ENCODE data around the gene VPS51.
A peak's percentile ranks its signal among the peaks of the same experiment; 100 is the strongest.

Gene VPS51

DNA sequence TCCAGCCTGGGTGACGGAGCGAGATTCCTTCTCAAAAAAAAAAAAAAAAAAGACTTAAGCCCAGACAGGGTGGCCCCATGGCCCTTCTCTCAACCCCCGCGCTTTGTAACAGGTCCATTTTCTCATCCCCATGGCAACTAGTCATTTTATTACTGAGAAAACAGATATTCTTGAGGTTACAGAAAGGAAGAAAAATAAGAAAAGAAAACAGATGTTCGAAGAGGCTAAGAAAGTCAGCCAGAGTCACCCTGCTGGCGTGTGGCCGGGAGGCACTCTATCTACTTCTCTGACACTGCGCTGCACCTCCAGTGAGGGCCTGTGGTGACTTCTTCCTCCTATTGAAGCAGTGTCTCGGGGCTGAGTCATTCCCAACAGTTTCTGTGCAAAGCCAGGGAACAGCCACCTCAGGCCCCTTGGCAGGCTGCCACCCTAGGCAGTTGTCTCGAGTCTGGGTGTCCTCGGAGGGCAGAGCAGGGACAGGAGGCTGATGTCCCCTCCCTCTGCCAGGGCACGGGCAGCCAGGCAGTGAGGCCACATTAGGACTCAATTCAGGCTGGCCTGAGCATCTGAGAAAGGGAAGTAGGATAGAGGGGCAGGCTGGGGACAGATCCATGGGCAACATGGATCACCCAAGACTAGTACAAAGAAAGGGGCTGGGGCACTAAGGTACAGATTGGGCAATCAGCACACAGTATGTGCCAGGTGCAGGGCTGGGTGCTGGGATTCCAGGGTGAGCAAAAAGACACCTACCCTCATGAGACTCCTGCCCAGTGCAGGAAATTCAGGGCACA lies 54.7 kb downstream of the VPS51 start:
- no peak overlapping the region for H3K9ac ChIP-seq (ENCODE audit: low read length)
- H3K79me2 ChIP-seq (ENCODE audit: low read length), result no peaks in the 10 kb centered on the region
- no peaks in the 10 kb centered on the region for H3K9me3 ChIP-seq (ENCODE audit: insufficient read depth, low read length)
- peaks cover 29% of the 10 kb centered on the region for H3K4me1 ChIP-seq (ENCODE audit: low read length)
- peak overlapping the region; percentile 23; the same call in 1 of the 2 replicates for H2AFZ ChIP-seq (ENCODE audit: low read depth, low read length)
- no peak overlapping the region for H3K27ac ChIP-seq (ENCODE audit: low read length)
- no peak for TF ChIP-seq EZH2phosphoT487 (IDR thresholded peaks at IDR 0.05; ENCODE audit: low read depth)
- TF ChIP-seq, protein P1, sequence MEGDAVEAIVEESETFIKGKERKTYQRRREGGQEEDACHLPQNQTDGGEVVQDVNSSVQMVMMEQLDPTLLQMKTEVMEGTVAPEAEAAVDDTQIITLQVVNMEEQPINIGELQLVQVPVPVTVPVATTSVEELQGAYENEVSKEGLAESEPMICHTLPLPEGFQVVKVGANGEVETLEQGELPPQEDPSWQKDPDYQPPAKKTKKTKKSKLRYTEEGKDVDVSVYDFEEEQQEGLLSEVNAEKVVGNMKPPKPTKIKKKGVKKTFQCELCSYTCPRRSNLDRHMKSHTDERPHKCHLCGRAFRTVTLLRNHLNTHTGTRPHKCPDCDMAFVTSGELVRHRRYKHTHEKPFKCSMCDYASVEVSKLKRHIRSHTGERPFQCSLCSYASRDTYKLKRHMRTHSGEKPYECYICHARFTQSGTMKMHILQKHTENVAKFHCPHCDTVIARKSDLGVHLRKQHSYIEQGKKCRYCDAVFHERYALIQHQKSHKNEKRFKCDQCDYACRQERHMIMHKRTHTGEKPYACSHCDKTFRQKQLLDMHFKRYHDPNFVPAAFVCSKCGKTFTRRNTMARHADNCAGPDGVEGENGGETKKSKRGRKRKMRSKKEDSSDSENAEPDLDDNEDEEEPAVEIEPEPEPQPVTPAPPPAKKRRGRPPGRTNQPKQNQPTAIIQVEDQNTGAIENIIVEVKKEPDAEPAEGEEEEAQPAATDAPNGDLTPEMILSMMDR (IDR thresholded peaks at IDR 0.05; ENCODE audit: low read depth, low read length), result no peak
- H3K36me3 ChIP-seq (replicated peaks; ENCODE audit: low read depth, low read length), result no peaks in the 10 kb centered on the region
- H4K20me1 ChIP-seq (ENCODE audit: insufficient read depth, low read length), result no peaks in the 10 kb centered on the region
- no peak overlapping the region for H3K4me3 ChIP-seq (ENCODE audit: low read length)
- no peaks in the 10 kb centered on the region for H3K27me3 ChIP-seq (ENCODE audit: low read depth, low read length)
- H3K4me2 ChIP-seq (ENCODE audit: low read length), result peak overlapping the region; percentile 20; the same call in 1 of the 2 replicates

DNA sequence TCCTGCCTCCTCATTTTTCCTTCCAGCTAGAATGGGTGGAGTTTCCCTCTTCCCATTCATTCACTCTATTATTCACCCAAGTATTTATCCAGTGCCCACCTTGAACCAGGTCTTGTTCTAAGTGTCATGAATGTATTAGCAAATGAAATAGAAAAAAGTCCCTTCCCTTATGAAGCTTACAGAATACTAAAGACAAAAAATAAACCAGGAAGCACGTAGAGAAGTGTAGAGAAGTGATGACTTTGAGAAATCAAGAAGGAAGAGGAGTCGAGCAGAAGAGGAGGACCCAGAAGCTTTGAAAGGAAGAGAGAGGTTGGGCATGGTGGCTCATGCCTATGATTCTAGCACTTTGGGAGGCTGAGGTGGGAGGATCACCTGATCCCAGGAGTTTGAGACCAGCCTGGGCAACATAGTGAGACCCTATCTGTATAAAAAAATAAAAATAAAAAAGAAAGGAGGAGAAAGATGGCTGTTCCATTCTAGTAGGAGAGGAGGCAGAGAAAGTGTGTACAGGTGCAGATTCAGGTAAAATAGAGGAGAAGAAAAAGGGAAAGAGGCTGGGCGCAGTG lies 55.4 kb downstream of the VPS51 start:
- Histone ChIP-seq H3K4me3 (ENCODE audit: low read length) (no peak overlapping the region), H3K4me2 (ENCODE audit: low read length) (no peak overlapping the region), H3K27me3 (ENCODE audit: low read depth, low read length) (no peaks in the 10 kb centered on the region), H3K9ac (ENCODE audit: low read length) (no peak overlapping the region), H3K4me1 (ENCODE audit: low read length) (peaks cover 25% of the 10 kb centered on the region), H4K20me1 (ENCODE audit: insufficient read depth, low read length) (no peaks in the 10 kb centered on the region), H3K79me2 (ENCODE audit: low read length) (no peaks in the 10 kb centered on the region), H3K9me3 (ENCODE audit: insufficient read depth, low read length) (no peaks in the 10 kb centered on the region), H3K36me3 (replicated peaks; ENCODE audit: low read depth, low read length) (no peaks in the 10 kb centered on the region), H3K27ac (ENCODE audit: low read length) (no peak overlapping the region), H2AFZ (ENCODE audit: low read depth, low read length) (no peak overlapping the region)
- TF ChIP-seq, protein P1 (IDR thresholded peaks at IDR 0.05; ENCODE audit: low read depth, low read length), result no peak
- TF ChIP-seq EZH2phosphoT487 (IDR thresholded peaks at IDR 0.05; ENCODE audit: low read depth), result no peak

DNA sequence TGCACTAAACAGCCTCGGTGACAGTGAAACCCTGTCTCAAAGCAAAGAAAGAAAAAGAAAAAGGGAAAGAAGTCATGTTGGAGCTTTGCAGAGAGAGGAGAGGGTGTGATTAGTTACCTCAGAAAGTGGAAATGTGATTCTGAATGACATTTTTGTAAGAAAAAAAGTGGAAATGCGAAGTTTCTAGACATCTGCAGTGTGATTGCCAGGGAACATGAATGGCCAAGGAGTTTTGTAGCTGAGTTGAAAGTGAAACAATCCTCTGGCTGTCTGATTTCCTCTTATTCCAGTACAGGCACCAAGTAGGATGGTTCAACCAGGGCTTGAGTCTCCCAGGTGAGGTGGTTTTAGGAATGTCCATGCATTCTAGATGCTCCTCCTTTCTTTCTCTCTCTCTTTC lies 56.1 kb downstream of the VPS51 start:
- TF ChIP-seq, protein P1 (IDR thresholded peaks at IDR 0.05; ENCODE audit: low read depth, low read length), result no peak
- TF ChIP-seq EZH2phosphoT487 (IDR thresholded peaks at IDR 0.05; ENCODE audit: low read depth), result no peak
- Histone ChIP-seq H3K4me2 (ENCODE audit: low read length) (peak overlapping the region; percentile 31), H3K27ac (ENCODE audit: low read length) (no peak overlapping the region), H3K27me3 (ENCODE audit: low read depth, low read length) (no peaks in the 10 kb centered on the region), H3K79me2 (ENCODE audit: low read length) (no peaks in the 10 kb centered on the region), H3K9ac (ENCODE audit: low read length) (no peak overlapping the region), H3K4me3 (ENCODE audit: low read length) (no peak overlapping the region), H3K4me1 (ENCODE audit: low read length) (peaks cover 21% of the 10 kb centered on the region), H2AFZ (ENCODE audit: low read depth, low read length) (0 out of 2 replicates have a peak overlapping the region, but pooled peaks have one; percentile 2), H3K9me3 (ENCODE audit: insufficient read depth, low read length) (no peaks in the 10 kb centered on the region), H4K20me1 (ENCODE audit: insufficient read depth, low read length) (no peaks in the 10 kb centered on the region), H3K36me3 (replicated peaks; ENCODE audit: low read depth, low read length) (no peaks in the 10 kb centered on the region)

DNA sequence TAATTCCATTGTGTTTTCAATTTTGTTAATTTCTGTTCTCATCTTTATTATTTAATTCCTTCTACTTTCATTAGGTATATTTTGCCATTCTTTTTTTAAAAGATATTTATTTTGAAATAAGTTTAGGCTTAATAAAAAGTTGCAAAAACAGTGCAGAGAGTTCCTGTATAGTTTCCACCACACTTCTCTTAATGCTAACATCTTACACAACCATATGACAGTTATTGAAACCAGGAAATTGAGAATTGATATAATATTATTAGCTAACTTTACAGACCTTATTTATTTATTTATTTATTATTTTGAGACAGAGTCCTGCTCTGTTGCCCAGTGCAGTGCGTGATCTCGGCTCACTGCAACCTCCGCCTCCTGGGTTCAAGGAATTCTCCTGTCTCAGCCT lies 60.2 kb downstream of the VPS51 start:
- no peaks in the 10 kb centered on the region for H3K36me3 ChIP-seq (replicated peaks; ENCODE audit: low read depth, low read length)
- no peaks in the 10 kb centered on the region for H3K9me3 ChIP-seq (ENCODE audit: insufficient read depth, low read length)
- H3K27me3 ChIP-seq (ENCODE audit: low read depth, low read length), result no peaks in the 10 kb centered on the region
- TF ChIP-seq, protein P1 (IDR thresholded peaks at IDR 0.05; ENCODE audit: low read depth, low read length), result no peak
- TF ChIP-seq EZH2phosphoT487 (IDR thresholded peaks at IDR 0.05; ENCODE audit: low read depth), result no peak
- peaks cover 22% of the 10 kb centered on the region for H3K4me1 ChIP-seq (ENCODE audit: low read length)
- H2AFZ ChIP-seq (ENCODE audit: low read depth, low read length), result no peak overlapping the region
- H3K79me2 ChIP-seq (ENCODE audit: low read length), result no peaks in the 10 kb centered on the region
- no peak overlapping the region for H3K4me2 ChIP-seq (ENCODE audit: low read length)
- H4K20me1 ChIP-seq (ENCODE audit: insufficient read depth, low read length), result no peaks in the 10 kb centered on the region
- no peak overlapping the region for H3K4me3 ChIP-seq (ENCODE audit: low read length)
- no peak overlapping the region for H3K27ac ChIP-seq (ENCODE audit: low read length)
- H3K9ac ChIP-seq (ENCODE audit: low read length), result no peak overlapping the region

Data from OCI-LY3 (cell line).